A673 (cell line): ENCODE data around the gene CDC7. TPM values are rescaled to one million over a fixed set of nuclear protein-coding genes. Genes with fewer than 3 reads are reported as not detected.

Source experiments
- BruUV-seq: library from RNA; stranded (reverse); fragments of 400-500 nt; replicated peaks from 2 replicates; lab custom pipeline; 2021; lab: Mats Ljungman, UMichigan
- CTCF ChIA-PET: fragments of 300-600 bp; sonication (Branson Sonifier 250); formaldehyde crosslinking; loops from one replicate; lab custom pipeline; 2022; ENCODE audit warnings: antibody characterized with exemption; lab: Charles Lee
- POLR2A ChIA-PET: fragments of 300-600 bp; sonication (Branson Sonifier 250); formaldehyde crosslinking; loops from one replicate; lab custom pipeline; 2022; ENCODE audit warnings: antibody characterized with exemption; ENCODE audit not compliant: low non-redundant PET; lab: Charles Lee
- DNase-seq: peaks from one replicate; pipeline ENCODE4 v3.0.0-alpha.2; 2015; ENCODE audit warnings: low spot score
- H3K27ac ChIP-seq: fragments of 200-600 bp; sonication (generic); 2 replicates; pipeline ENCODE4 v1.5.1; 2016; ENCODE audit warnings: mixed run types, low read depth, mild to moderate bottlenecking, mixed read lengths, antibody characterized with exemption, low read length; ENCODE audit not compliant: poor library complexity, severe bottlenecking
- H3K27me3 ChIP-seq: fragments of 200-600 bp; sonication (generic); replicated peaks from 2 replicates; pipeline ENCODE4 v1.6.1; 2017; ENCODE audit warnings: mixed run types, low read depth, mild to moderate bottlenecking, mixed read lengths, antibody characterized with exemption, low read length; ENCODE audit not compliant: insufficient read depth, poor library complexity
- H3K36me3 ChIP-seq: fragments of 200-600 bp; sonication (generic); 2 replicates; pipeline ENCODE4 v1.6.1; 2016; ENCODE audit warnings: mixed run types, mild to moderate bottlenecking, mixed read lengths, antibody characterized with exemption, low read length; ENCODE audit not compliant: insufficient read depth, poor library complexity, severe bottlenecking
- H3K4me1 ChIP-seq: fragments of 200-600 bp; sonication (generic); 2 replicates; pipeline ENCODE4 v1.6.1; 2017; ENCODE audit warnings: mixed run types, mild to moderate bottlenecking, mixed read lengths, antibody characterized with exemption, low read length; ENCODE audit not compliant: insufficient read depth, poor library complexity, severe bottlenecking
- H3K4me3 ChIP-seq: fragments of 200-600 bp; sonication (generic); 2 replicates; pipeline ENCODE4 v1.5.1; 2016; ENCODE audit warnings: low read depth, mixed run types, mild to moderate bottlenecking, mixed read lengths, low read length; ENCODE audit not compliant: poor library complexity, severe bottlenecking
- H3K9me3 ChIP-seq: fragments of 200-600 bp; sonication (generic); 2 replicates; pipeline ENCODE4 v1.6.1; 2016; ENCODE audit warnings: mixed run types, low read depth, mild to moderate bottlenecking, mixed read lengths, antibody characterized with exemption, low read length; ENCODE audit not compliant: poor library complexity, severe bottlenecking
- CTCF ChIP-seq: fragments of 300-800, 200-600 bp; sonication (generic); conservative IDR thresholded peaks from 2 replicates; pipeline ENCODE4 v1.5.1; 2017; ENCODE audit warnings: low read depth, mild to moderate bottlenecking, antibody characterized with exemption, low read length, moderate library complexity, mixed read lengths
- EZH2 ChIP-seq: fragments of 200-600 bp; sonication (generic); IDR thresholded peaks from 2 replicates; pipeline ENCODE4 v1.6.1; 2017; ENCODE audit warnings: borderline replicate concordance, low read depth, mild to moderate bottlenecking, mixed read lengths, antibody characterized with exemption, low read length; ENCODE audit not compliant: poor library complexity, severe bottlenecking
- intact Hi-C: fragments of 100-400 bp; cut with micrococcal nuclease; formaldehyde crosslinking; loops from one replicate; pipeline ENCODE4 v1.10.0; 2022; ENCODE audit not compliant: unreplicated experiment
- total RNA-seq: library from RNA; stranded (reverse); gene quantifications from 2 replicates; pipeline ENCODE4 v1.2.3, GENCODE V29; 2021

CDC7 gene
- total RNA-seq, 1 experiment from 2014 or later: 34.0 TPM

GRCh38 chr1:91507328-91507727 lies 6.7 kb downstream of the CDC7 start:
- POLR2A ChIA-PET: no interaction called here
- intact Hi-C loops: no loop called here
- CTCF ChIA-PET: no interaction called here
- Histone ChIP-seq H3K9me3 (no peaks in the 10 kb centered on the region), H3K4me3 (no peak overlapping the region), H3K36me3 (peaks cover 41% of the 10 kb centered on the region), H3K27ac (no peak overlapping the region), H3K27me3 (no peaks in the 10 kb centered on the region), H3K4me1 (peaks cover 34% of the 10 kb centered on the region)
- DNase-seq: peak; percentile 7
- no TSS peak for BruUV-seq
- TF ChIP-seq CTCF (peak; percentile 33; the same call in 1 of the 2 replicates), EZH2 (no peak)

GRCh38 chr1:91510754-91511153 lies 10.1 kb downstream of the CDC7 start:
- Histone ChIP-seq H3K4me1 (peaks cover 21% of the 10 kb centered on the region), H3K36me3 (peaks cover 71% of the 10 kb centered on the region), H3K27ac (no peak overlapping the region), H3K4me3 (no peak overlapping the region), H3K27me3 (no peaks in the 10 kb centered on the region), H3K9me3 (no peaks in the 10 kb centered on the region)
- ChIA-PET CTCF (interaction anchor here (0.6 kb wide), 1 partner anchor 373 kb away, joined by 6 read pairs; no protein-coding TSS in a partner anchor), POLR2A (no interaction called here)
- no peak for TF ChIP-seq CTCF
- TF ChIP-seq EZH2: no peak
- no TSS peak for BruUV-seq
- no peak for DNase-seq
- intact Hi-C loops: loop anchor here (1.0 to 5.0 kb wide), 2 partner anchors 415 to 782 kb away; no protein-coding TSS in a partner anchor

GRCh38 chr1:91511386-91511785 lies 10.7 kb downstream of the CDC7 start:
- ChIA-PET CTCF (interaction anchor here (0.6 to 0.7 kb wide), 3 partner anchors 227 to 418 kb away, joined by 5 to 8 read pairs (median 6); no protein-coding TSS in a partner anchor), POLR2A (no interaction called here)
- H3K9me3 ChIP-seq: no peaks in the 10 kb centered on the region
- no peak overlapping the region for H3K27ac ChIP-seq
- H3K27me3 ChIP-seq: no peaks in the 10 kb centered on the region
- no TSS peak for BruUV-seq
- TF ChIP-seq CTCF (peak; percentile 71), EZH2 (no peak)
- peaks cover 73% of the 10 kb centered on the region for H3K36me3 ChIP-seq
- peaks cover 21% of the 10 kb centered on the region for H3K4me1 ChIP-seq
- intact Hi-C loops: loop anchor here (1.0 to 5.0 kb wide), 2 partner anchors 414 to 781 kb away; no protein-coding TSS in a partner anchor
- peak; percentile 66 for DNase-seq
- H3K4me3 ChIP-seq: no peak overlapping the region
